ENCODE measurements around the gene DGCR2.

Gene DGCR2

GRCh38 chr22:19131685-19132015 lies 9.4 kb upstream of the DGCR2 start:
- DNase-seq (ENCODE audit: low spot score): no peak
- in situ Hi-C loops (cut with MboI; ENCODE audit: low sequenced_read_pairs, unreplicated experiment): no loop called here
- TF ChIP-seq, protein P1, sequence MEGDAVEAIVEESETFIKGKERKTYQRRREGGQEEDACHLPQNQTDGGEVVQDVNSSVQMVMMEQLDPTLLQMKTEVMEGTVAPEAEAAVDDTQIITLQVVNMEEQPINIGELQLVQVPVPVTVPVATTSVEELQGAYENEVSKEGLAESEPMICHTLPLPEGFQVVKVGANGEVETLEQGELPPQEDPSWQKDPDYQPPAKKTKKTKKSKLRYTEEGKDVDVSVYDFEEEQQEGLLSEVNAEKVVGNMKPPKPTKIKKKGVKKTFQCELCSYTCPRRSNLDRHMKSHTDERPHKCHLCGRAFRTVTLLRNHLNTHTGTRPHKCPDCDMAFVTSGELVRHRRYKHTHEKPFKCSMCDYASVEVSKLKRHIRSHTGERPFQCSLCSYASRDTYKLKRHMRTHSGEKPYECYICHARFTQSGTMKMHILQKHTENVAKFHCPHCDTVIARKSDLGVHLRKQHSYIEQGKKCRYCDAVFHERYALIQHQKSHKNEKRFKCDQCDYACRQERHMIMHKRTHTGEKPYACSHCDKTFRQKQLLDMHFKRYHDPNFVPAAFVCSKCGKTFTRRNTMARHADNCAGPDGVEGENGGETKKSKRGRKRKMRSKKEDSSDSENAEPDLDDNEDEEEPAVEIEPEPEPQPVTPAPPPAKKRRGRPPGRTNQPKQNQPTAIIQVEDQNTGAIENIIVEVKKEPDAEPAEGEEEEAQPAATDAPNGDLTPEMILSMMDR (IDR thresholded peaks at IDR 0.05; ENCODE audit: borderline replicate concordance, control extremely low read depth, extremely low read depth, insufficient read depth, missing control alignments): no peak

GRCh38 chr22:19130959-19131684 lies 8.9 kb upstream of the DGCR2 start, which contains the start of gene TSSK2:
TSS of gene TSSK2 (plus strand) at chr22:19131308. CDS start at chr22:19131400, 92 bp downstream.
- TF ChIP-seq, protein P1 (IDR thresholded peaks at IDR 0.05; ENCODE audit: borderline replicate concordance, control extremely low read depth, extremely low read depth, insufficient read depth, missing control alignments): no peak
- in situ Hi-C loops (cut with MboI; ENCODE audit: low sequenced_read_pairs, unreplicated experiment): no loop called here
- no peak for DNase-seq (ENCODE audit: low spot score)

GRCh38 chr22:19129871-19130270 lies 7.7 kb upstream of the DGCR2 start:
- DNase-seq (ENCODE audit: low spot score): no peak
- TF ChIP-seq, protein P1 (IDR thresholded peaks at IDR 0.05; ENCODE audit: borderline replicate concordance, control extremely low read depth, extremely low read depth, insufficient read depth, missing control alignments): no peak
- in situ Hi-C loops (cut with MboI; ENCODE audit: low sequenced_read_pairs, unreplicated experiment): no loop called here

DNA sequence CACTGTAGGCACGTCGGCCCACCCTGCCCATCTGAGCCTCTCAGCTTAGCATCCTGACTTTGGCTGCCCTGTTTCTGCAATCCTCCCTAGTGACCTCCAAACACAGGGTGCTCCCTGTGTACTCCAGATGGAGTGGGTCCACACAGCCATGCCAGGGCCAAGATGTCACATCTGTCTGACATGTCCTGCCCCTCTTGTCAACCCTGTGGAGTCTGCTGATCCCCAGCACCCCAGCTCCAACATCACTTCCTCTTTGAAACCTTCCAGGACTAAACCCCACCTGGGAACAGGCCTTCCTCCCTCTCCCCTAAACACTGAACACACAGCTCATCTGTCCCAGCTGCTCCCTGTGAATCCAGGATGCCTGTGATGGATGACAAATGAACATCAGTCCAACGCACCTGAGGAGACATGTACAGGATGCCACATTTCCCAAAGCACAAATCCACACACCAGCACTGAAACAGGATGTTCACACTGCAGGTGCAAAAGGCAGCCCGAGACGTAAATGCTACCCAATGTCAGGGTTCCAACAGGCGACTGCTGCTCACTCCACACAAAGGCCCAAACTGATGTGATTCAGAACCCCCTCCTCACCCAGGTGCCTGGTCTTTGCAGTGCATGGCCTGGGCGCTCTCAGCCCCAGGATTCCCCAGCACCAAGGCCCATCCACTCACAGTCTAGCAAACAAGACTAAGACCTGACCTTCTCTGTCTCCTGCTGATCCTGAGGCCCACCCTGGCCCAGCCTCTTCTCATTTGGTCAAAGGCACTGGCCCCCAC lies 6.9 kb upstream of the DGCR2 start:
- in situ Hi-C loops (cut with MboI; ENCODE audit: low sequenced_read_pairs, unreplicated experiment): no loop called here
- TF ChIP-seq, protein P1 (IDR thresholded peaks at IDR 0.05; ENCODE audit: borderline replicate concordance, control extremely low read depth, extremely low read depth, insufficient read depth, missing control alignments): no peak
- no peak for DNase-seq (ENCODE audit: low spot score)

- TF ChIP-seq, protein P1 (IDR thresholded peaks at IDR 0.05; ENCODE audit: borderline replicate concordance, control extremely low read depth, extremely low read depth, insufficient read depth, missing control alignments): no peak
- no peak for DNase-seq (ENCODE audit: low spot score)
- in situ Hi-C loops (cut with MboI; ENCODE audit: low sequenced_read_pairs, unreplicated experiment): no loop called here
These were observed 5.8 kb upstream of the DGCR2 start for GRCh38 chr22:19128009-19128401.

GRCh38 chr22:19127329-19128008 lies 5.3 kb upstream of the DGCR2 start:
- no peak for DNase-seq (ENCODE audit: low spot score)
- in situ Hi-C loops (cut with MboI; ENCODE audit: low sequenced_read_pairs, unreplicated experiment): no loop called here
- TF ChIP-seq, protein P1 (IDR thresholded peaks at IDR 0.05; ENCODE audit: borderline replicate concordance, control extremely low read depth, extremely low read depth, insufficient read depth, missing control alignments): no peak

Measured in GM13976 (cell line).